Midbrain (tissue), 1 donor: ENCODE data around the gene CA11.
"Not testable (repeated sequence)": the region's sequence is repeated elsewhere in the genome, so short reads cannot be mapped to it uniquely, and the experiment has no call there.

Experiments
- DNase-seq: peaks from one replicate; lab custom pipeline; 2025; lab: John Stamatoyannopoulos, UW

CA11 gene

DNA sequence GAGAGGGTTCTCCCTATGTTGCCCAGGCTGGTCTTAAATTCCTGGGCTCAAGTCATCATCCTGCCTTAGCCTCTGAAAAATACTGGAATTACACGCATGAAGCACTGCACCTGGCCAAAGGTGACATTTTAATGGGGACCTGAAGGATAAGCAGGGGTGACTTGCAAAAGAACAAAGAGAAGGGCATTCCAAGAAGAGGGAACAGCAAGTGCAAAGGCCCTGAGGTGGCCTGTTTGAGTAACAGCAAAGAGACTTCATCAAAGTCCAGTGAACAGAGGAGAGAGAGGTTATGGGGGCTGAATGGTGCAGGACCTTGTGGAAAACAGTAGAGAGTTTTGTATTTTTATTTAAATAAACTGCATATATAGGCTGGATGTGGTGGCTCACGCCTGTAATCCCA lies 4.1 kb downstream of the CA11 start:
- DNase-seq = no peak

DNA sequence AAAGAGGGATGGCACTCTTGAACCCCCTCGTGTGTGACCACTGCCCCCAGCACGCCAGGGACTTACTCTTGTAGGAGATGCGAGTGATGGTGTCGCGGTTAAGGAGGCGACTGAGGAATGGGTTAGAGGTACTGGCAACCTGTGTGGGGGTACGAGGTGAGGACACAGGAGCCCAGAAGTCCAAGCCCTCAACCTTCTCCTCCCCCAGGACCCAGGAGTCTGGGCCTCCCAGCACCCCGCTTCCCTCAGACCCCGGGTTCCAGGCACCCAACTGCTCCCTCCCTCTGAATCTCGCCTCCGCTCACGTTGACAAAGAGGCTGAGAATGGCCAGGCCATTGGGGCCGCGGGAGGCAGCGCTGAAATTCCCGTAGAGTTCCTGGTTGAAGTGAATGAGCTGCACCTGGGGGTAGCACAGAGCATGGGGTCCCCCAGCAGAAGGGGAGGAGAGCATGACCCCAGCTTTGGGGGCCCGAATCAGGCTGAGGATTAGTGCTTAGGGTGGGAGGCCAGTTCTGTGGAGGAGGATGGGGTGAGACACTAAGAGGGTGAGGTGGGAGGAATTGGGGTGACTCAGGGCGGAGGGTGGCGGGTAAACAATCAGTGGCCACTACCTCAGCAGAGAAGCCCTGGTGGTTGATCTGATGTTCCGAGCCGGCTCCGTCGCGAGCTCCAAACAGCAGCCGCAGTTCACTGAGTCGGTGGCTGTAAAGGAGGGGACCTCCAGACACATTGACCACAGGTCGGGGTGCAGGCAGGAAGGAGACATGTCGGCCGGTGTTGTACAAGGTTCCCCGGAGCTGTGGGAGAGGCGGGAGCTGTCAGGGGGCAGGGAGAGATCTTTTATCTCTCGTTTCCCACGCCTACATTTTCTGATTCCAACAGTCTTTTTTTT lies 6.3 kb downstream of the CA11 start:
- DNase-seq = no peak

GRCh38 chr19:48638831-48639381 lies 7.1 kb downstream of the CA11 start:
- no peak for DNase-seq

- DNase-seq = peak; percentile 90
Measured at GRCh38 chr19:48637948-48638830, 7.8 kb downstream of the CA11 start.

DNA sequence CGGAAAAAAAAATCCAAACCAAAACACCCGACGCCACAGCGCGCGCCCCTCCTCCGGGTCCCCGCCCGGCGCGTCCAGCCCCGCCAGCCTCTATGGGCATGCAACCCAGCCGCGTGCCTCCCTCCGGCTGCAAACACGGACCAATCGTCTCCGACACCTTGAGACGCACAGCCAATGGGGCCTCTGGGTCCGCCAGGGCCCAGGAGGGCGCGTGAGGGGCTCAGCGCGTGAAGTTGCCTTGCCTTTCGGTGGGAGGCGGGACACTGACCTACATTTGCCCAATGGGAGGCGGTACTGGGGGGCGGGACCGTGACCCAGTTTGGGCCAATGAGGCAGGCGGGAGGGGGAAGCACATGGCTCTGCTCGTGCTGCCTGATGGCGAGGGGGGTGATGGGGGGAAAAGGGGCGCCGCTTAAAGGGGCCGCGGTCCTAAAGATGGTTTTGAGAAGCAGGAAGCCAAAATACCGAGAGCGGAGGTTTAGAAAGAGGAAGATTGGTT lies 8.5 kb downstream of the CA11 start:
- peak; percentile 99 for DNase-seq

GRCh38 chr19:48636859-48637448 lies 9.0 kb downstream of the CA11 start, which contains the start of gene DBP:
Gene DBP, minus strand, starts transcription at chr19:48637379. Its CDS starts 385 bp downstream, at chr19:48636994.
- DNase-seq = no peak

DNA sequence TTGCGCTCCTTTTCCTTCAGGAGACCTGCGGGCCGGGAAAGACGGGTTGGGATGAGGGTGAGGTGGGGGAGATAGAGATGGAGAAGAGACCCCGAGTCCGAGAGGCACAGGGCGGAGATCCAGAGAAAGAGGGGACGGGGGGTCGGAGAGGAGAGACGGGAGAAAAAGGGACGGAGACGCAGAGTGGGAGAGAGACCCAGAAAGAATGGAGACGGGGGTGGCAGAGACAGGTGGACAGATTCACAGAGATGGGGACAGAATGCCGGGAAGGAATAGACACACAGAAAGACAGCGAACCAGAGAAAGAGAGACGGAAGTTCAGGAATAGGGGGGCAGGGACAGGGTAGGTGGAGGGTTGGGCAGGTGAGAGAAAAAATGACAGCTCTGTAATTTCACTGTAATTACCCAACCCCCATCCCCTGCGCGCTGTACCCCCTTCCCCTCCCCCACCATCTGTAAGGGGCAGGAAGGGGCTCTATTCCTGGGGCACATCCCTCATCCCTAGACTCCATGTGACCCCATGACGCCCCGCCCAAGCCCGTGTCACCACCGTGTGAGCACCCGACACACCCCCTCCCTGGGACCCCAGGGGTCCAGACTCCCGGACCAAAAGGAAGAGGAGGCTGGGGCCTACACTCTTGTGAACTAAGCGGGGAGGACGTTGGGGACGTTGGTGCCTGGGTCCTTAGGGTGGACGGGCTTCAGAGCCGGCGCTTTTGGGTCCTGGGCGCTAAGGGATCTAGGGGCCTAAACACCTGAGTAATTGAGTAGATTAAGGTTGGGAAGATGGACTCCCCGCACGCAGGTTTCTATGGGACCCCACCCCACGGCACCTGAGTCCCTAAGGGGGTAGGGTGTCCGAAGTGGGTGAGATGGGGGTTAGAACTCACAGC lies 9.8 kb downstream of the CA11 start:
- DNase-seq = peak; percentile 31

GRCh38 chr19:48635263-48635965 lies 10.6 kb downstream of the CA11 start:
- peak; percentile 68 for DNase-seq

GRCh38 chr19:48634424-48635262 lies 11.3 kb downstream of the CA11 start:
- peak; percentile 94 for DNase-seq

DNA sequence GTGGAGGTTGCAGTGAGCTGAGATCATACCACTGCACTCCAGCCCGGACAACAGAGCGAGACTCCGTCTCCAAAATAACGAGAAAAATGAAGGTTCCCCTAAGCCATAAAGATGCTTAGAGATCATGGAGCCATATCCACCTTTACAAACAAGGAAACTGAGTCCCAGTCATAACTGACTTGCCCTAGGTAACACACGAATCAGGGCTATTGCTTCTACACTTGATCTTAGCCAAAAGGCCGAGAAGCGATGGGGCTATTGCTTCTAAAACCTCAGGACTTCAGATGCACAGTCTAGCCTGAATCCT lies 12.0 kb downstream of the CA11 start:
- DNase-seq = no peak

DNA sequence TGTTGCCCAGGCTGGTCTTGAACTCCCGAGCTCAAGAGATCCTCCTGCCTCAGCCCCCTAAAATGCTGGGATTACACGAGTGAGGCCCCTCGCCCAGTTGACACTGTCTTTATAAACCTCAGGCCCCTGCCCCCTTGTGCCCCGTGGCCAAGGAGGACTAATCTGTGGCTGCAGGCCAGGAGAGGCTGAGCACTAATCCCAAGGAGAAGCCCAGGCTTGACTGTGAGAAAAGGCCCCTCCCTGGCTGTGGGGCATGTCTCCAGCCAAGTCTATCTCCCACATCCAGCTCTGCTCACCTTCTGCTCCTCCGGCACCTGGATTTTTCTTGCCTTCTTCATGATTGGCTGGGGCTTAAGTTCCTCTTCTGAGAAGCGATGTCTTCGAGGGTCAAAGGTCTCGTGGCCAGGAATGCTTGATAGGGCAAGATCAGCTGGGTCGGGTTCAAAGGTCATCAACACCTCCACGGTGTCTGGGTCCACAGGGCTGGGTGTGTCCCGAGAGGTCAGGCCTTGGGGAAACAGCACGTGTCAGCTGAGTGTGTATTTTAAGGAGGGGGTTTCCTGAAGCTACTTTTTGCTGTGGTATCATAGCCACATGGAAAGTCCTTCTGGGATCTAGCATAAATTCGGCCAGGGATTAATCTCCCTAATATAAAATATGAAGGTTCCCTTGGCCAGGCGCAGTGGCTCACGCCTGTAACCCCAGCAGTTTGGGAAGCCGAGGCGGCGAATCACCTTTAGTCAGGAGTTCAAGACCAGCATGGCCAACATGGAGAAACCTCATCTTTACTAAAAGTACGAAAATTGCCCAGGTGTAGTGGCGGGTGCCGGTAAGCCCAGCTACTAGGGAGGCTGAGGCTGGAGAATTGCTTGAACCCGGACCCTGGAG lies 12.6 kb downstream of the CA11 start:
- DNase-seq = no peak

- no peak for DNase-seq
Measured at GRCh38 chr19:48632692-48633147, 13.3 kb downstream of the CA11 start.

DNA sequence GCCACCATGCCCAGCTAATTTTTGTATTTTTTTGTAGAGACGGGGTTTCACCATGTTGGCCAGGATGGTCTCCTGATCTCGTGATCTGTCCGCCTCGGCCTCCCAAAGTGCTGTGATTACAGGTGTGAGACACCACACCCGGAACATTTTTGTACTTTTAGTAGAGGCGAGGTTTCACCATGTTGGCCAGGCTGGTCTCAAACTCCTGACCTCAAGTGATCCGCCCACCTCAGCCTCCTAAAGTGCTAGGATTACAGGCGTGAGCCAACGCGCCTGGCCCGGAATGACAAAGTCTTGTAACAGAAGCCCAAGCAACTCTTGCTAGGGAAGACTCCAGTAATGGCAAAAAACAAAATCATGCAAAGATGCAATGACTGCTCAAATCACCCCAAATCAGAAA lies 13.7 kb downstream of the CA11 start:
- not testable (repeated sequence) for DNase-seq

GRCh38 chr19:48631225-48631624 lies 14.8 kb downstream of the CA11 start:
- DNase-seq = no peak

DNA sequence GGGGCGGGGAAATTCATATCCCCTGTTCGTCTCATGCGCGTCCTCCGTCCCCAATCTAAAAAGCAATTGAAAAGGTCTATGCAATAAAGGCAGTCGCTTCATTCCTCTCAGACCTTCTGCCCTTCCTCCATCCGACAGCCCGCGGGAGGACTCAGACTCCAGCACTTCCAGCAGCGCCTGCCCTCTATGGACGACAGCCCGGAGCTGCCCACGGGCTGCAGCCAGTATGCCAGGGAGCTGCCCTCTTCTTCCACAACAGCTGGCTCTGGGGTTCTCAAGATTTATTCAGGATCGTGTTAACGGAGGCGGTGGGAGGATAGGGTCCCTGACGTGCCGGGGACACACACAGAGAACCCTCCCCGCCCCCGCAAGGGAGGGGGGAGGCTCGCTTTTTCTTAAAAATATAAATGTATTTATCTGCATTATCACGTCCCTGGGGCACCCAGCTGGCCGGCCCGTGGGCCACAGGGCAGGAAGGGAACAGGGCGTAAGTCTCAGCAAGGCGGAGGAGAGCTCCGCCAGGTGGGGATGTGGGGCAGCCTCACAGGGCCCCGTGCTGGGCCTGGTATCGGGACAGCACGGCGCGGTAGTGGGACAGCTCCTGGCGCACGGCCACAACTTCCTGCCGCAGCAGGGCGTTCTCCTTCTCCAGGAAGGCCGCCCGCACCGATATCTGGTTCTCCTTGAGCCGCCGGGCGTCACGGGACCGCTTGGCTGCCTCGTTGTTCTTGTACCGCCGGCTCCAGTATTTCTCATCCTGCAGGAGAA lies 15.5 kb downstream of the CA11 start:
- no peak for DNase-seq

DNA sequence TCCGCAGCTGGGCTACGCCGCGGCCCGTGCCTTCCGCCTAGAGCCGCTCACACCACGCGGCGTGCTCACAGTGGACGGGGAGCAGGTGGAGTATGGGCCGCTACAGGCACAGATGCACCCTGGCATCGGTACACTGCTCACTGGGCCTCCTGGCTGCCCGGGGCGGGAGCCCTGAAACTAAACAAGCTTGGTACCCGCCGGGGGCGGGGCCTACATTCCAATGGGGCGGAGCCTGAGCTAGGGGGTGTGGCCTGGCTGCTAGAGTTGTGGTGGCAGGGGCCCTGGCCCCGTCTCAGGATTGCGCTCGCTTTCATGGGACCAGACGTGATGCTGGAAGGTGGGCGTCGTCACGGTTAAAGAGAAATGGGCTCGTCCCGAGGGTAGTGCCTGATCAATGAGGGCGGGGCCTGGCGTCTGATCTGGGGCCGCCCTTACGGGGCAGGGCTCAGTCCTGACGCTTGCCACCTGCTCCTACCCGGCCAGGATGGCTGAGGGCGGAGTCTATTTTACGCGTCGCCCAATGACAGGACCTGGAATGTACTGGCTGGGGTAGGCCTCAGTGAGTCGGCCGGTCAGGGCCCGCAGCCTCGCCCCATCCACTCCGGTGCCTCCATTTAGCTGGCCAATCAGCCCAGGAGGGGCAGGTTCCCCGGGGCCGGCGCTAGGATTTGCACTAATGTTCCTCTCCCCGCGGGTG lies 16.2 kb downstream of the CA11 start:
- DNase-seq = no peak

- no peak for DNase-seq
Measured at GRCh38 chr19:48629297-48629598, 16.7 kb downstream of the CA11 start.
